Activated naive CD4-positive, alpha-beta T cell treated with anti-CD3 and anti-CD28 coated beads, Interleukin-2, amount 10 ng/mL, durations not matched to agents 7 days and 5 days (primary cell): Measurements from ENCODE around the gene DEK.

Experiments used
- CTCF ChIA-PET: fragments of 350-600 bp; sonication (Branson Sonifier 250); formaldehyde crosslinking; loops from one replicate; lab custom pipeline; 2021; ENCODE audit warnings: antibody characterized with exemption; lab: Charles Lee
- DNase-seq: peaks from one replicate; pipeline ENCODE4 v3.0.0-alpha.2; 2020
- H3K27ac Mint-ChIP-seq: one replicate; pipeline ENCODE4 v1.8.0; 2021; ENCODE audit warnings: mild to moderate bottlenecking, moderate library complexity, mixed read lengths
- H3K27me3 Mint-ChIP-seq: one replicate; pipeline ENCODE4 v1.8.0; 2021; ENCODE audit warnings: mild to moderate bottlenecking, mixed read lengths
- H3K36me3 Mint-ChIP-seq: one replicate; pipeline ENCODE4 v1.8.0; 2021; ENCODE audit warnings: mixed read lengths
- H3K4me1 Mint-ChIP-seq: one replicate; pipeline ENCODE4 v1.8.0; 2021; ENCODE audit warnings: mixed read lengths
- H3K4me3 Mint-ChIP-seq: one replicate; pipeline ENCODE4 v1.8.0; 2021; ENCODE audit warnings: mild to moderate bottlenecking, moderate library complexity, mixed read lengths
- H3K9me3 Mint-ChIP-seq: one replicate; pipeline ENCODE4 v1.8.0; 2021; ENCODE audit warnings: mixed read lengths

Gene DEK

GRCh38 chr6:18259675-18260447 is 4.5 kb downstream of the DEK start:
- peak overlapping the region; percentile 75 for H3K27ac Mint-ChIP-seq
- H3K4me1 Mint-ChIP-seq, result peaks cover 59% of the 10 kb centered on the region
- H3K9me3 Mint-ChIP-seq, result no peaks in the 10 kb centered on the region
- H3K27me3 Mint-ChIP-seq, result no peaks in the 10 kb centered on the region
- peaks cover 70% of the 10 kb centered on the region for H3K36me3 Mint-ChIP-seq
- peak overlapping the region; percentile 29 for H3K4me3 Mint-ChIP-seq
- CTCF ChIA-PET, result no interaction called here
- DNase-seq, result no peak

GRCh38 chr6:18254793-18255192 is 9.5 kb downstream of the DEK start:
- Mint-ChIP-seq H3K36me3 (peaks cover 57% of the 10 kb centered on the region), H3K4me3 (no peak overlapping the region), H3K9me3 (no peaks in the 10 kb centered on the region), H3K4me1 (peaks cover 40% of the 10 kb centered on the region), H3K27me3 (no peaks in the 10 kb centered on the region), H3K27ac (no peak overlapping the region)
- DNase-seq, result no peak
- CTCF ChIA-PET, result no interaction called here

- no peak overlapping the region for H3K27ac Mint-ChIP-seq
Measured at GRCh38 chr6:18253635-18254034, 10.7 kb downstream of the DEK start.

GRCh38 chr6:18249271-18249670 is 15.1 kb downstream of the DEK start:
- no peak overlapping the region for H3K4me3 Mint-ChIP-seq
- no peak overlapping the region for H3K27ac Mint-ChIP-seq
- no peaks in the 10 kb centered on the region for H3K27me3 Mint-ChIP-seq
- peaks cover 3% of the 10 kb centered on the region for H3K9me3 Mint-ChIP-seq
- CTCF ChIA-PET, result no interaction called here
- peaks cover 45% of the 10 kb centered on the region for H3K4me1 Mint-ChIP-seq
- no peak for DNase-seq
- peaks cover 68% of the 10 kb centered on the region for H3K36me3 Mint-ChIP-seq

More at GRCh38 chr6:18253635-18254034, 10.7 kb downstream of the DEK start:
- Mint-ChIP-seq H3K4me3 (no peak overlapping the region), H3K36me3 (peaks cover 61% of the 10 kb centered on the region), H3K27me3 (no peaks in the 10 kb centered on the region), H3K4me1 (peaks cover 34% of the 10 kb centered on the region), H3K9me3 (no peaks in the 10 kb centered on the region)
- no peak for DNase-seq
- CTCF ChIA-PET, result no interaction called here

- peaks cover 47% of the 10 kb centered on the region for H3K4me1 Mint-ChIP-seq
- H3K27ac Mint-ChIP-seq, result no peak overlapping the region
Measured at GRCh38 chr6:18248698-18249097, 15.6 kb downstream of the DEK start.

GRCh38 chr6:18247002-18247401 is 17.3 kb downstream of the DEK start:
- H3K4me3 Mint-ChIP-seq, result no peak overlapping the region
- CTCF ChIA-PET, result no interaction called here
- peaks cover 3% of the 10 kb centered on the region for H3K9me3 Mint-ChIP-seq
- no peak overlapping the region for H3K27ac Mint-ChIP-seq
- no peaks in the 10 kb centered on the region for H3K27me3 Mint-ChIP-seq
- no peak for DNase-seq
- peaks cover 56% of the 10 kb centered on the region for H3K4me1 Mint-ChIP-seq
- H3K36me3 Mint-ChIP-seq, result peaks cover 78% of the 10 kb centered on the region

More at GRCh38 chr6:18248698-18249097, 15.6 kb downstream of the DEK start:
- no peak overlapping the region for H3K4me3 Mint-ChIP-seq
- peaks cover 3% of the 10 kb centered on the region for H3K9me3 Mint-ChIP-seq
- CTCF ChIA-PET, result no interaction called here
- H3K36me3 Mint-ChIP-seq, result peaks cover 73% of the 10 kb centered on the region
- H3K27me3 Mint-ChIP-seq, result no peaks in the 10 kb centered on the region
- no peak for DNase-seq

GRCh38 chr6:18246205-18246604 is 18.1 kb downstream of the DEK start:
- H3K36me3 Mint-ChIP-seq, result peaks cover 76% of the 10 kb centered on the region
- peaks cover 3% of the 10 kb centered on the region for H3K9me3 Mint-ChIP-seq
- H3K27me3 Mint-ChIP-seq, result no peaks in the 10 kb centered on the region
- peaks cover 58% of the 10 kb centered on the region for H3K4me1 Mint-ChIP-seq
- no peak overlapping the region for H3K4me3 Mint-ChIP-seq
- DNase-seq, result no peak
- no peak overlapping the region for H3K27ac Mint-ChIP-seq
- CTCF ChIA-PET, result no interaction called here

- Mint-ChIP-seq H3K36me3 (peaks cover 80% of the 10 kb centered on the region), H3K27ac (no peak overlapping the region), H3K4me1 (peaks cover 62% of the 10 kb centered on the region), H3K27me3 (no peaks in the 10 kb centered on the region), H3K9me3 (peaks cover 3% of the 10 kb centered on the region), H3K4me3 (no peak overlapping the region)
- CTCF ChIA-PET, result no interaction called here
- no peak for DNase-seq
Measured at GRCh38 chr6:18245642-18246041, 18.7 kb downstream of the DEK start.

GRCh38 chr6:18245079-18245478 is 19.3 kb downstream of the DEK start:
- Mint-ChIP-seq H3K9me3 (peaks cover 3% of the 10 kb centered on the region), H3K4me1 (peaks cover 62% of the 10 kb centered on the region), H3K4me3 (no peak overlapping the region), H3K27ac (peak overlapping the region; percentile 9), H3K36me3 (peaks cover 80% of the 10 kb centered on the region), H3K27me3 (no peaks in the 10 kb centered on the region)
- CTCF ChIA-PET, result no interaction called here
- DNase-seq, result no peak

GRCh38 chr6:18244251-18244650 is 20.1 kb downstream of the DEK start:
- Mint-ChIP-seq H3K4me1 (peaks cover 61% of the 10 kb centered on the region), H3K4me3 (no peak overlapping the region), H3K27ac (peak overlapping the region; percentile 20), H3K27me3 (no peaks in the 10 kb centered on the region), H3K9me3 (peaks cover 3% of the 10 kb centered on the region), H3K36me3 (peaks cover 79% of the 10 kb centered on the region)
- CTCF ChIA-PET, result no interaction called here
- DNase-seq, result no peak

- H3K27me3 Mint-ChIP-seq, result no peaks in the 10 kb centered on the region
- H3K9me3 Mint-ChIP-seq, result peaks cover 3% of the 10 kb centered on the region
- DNase-seq, result no peak
- H3K4me3 Mint-ChIP-seq, result no peak overlapping the region
- H3K4me1 Mint-ChIP-seq, result peaks cover 57% of the 10 kb centered on the region
- peak overlapping the region; percentile 49 for H3K27ac Mint-ChIP-seq
- H3K36me3 Mint-ChIP-seq, result peaks cover 71% of the 10 kb centered on the region
- CTCF ChIA-PET, result no interaction called here
Measured at GRCh38 chr6:18243302-18243893, 20.9 kb downstream of the DEK start.

GRCh38 chr6:18242062-18242851 is 22.1 kb downstream of the DEK start:
- H3K36me3 Mint-ChIP-seq, result peaks cover 73% of the 10 kb centered on the region
- no peak overlapping the region for H3K4me3 Mint-ChIP-seq
- no peak for DNase-seq
- no peaks in the 10 kb centered on the region for H3K27me3 Mint-ChIP-seq
- H3K4me1 Mint-ChIP-seq, result peaks cover 57% of the 10 kb centered on the region
- H3K27ac Mint-ChIP-seq, result peak overlapping the region; percentile 79
- peaks cover 3% of the 10 kb centered on the region for H3K9me3 Mint-ChIP-seq
- CTCF ChIA-PET, result no interaction called here

- peaks cover 69% of the 10 kb centered on the region for H3K36me3 Mint-ChIP-seq
- H3K4me1 Mint-ChIP-seq, result peaks cover 50% of the 10 kb centered on the region
- H3K27ac Mint-ChIP-seq, result peak overlapping the region; percentile 50
- CTCF ChIA-PET, result no interaction called here
- H3K27me3 Mint-ChIP-seq, result no peaks in the 10 kb centered on the region
- peaks cover 3% of the 10 kb centered on the region for H3K9me3 Mint-ChIP-seq
- DNase-seq, result no peak
- H3K4me3 Mint-ChIP-seq, result no peak overlapping the region
Measured at GRCh38 chr6:18241208-18242038, 22.9 kb downstream of the DEK start.

- Mint-ChIP-seq H3K9me3 (no peaks in the 10 kb centered on the region), H3K4me3 (no peak overlapping the region), H3K27ac (no peak overlapping the region), H3K27me3 (no peaks in the 10 kb centered on the region), H3K36me3 (peaks cover 69% of the 10 kb centered on the region), H3K4me1 (peaks cover 38% of the 10 kb centered on the region)
- DNase-seq, result no peak
- CTCF ChIA-PET, result no interaction called here
Measured at GRCh38 chr6:18240230-18240629, 24.1 kb downstream of the DEK start.
